ENCODE data around the gene ADRA1B.
"Not testable (repeated sequence)": the region's sequence is repeated elsewhere in the genome, so short reads cannot be mapped to it uniquely, and the experiment has no call there.

Gene ADRA1B

DNA sequence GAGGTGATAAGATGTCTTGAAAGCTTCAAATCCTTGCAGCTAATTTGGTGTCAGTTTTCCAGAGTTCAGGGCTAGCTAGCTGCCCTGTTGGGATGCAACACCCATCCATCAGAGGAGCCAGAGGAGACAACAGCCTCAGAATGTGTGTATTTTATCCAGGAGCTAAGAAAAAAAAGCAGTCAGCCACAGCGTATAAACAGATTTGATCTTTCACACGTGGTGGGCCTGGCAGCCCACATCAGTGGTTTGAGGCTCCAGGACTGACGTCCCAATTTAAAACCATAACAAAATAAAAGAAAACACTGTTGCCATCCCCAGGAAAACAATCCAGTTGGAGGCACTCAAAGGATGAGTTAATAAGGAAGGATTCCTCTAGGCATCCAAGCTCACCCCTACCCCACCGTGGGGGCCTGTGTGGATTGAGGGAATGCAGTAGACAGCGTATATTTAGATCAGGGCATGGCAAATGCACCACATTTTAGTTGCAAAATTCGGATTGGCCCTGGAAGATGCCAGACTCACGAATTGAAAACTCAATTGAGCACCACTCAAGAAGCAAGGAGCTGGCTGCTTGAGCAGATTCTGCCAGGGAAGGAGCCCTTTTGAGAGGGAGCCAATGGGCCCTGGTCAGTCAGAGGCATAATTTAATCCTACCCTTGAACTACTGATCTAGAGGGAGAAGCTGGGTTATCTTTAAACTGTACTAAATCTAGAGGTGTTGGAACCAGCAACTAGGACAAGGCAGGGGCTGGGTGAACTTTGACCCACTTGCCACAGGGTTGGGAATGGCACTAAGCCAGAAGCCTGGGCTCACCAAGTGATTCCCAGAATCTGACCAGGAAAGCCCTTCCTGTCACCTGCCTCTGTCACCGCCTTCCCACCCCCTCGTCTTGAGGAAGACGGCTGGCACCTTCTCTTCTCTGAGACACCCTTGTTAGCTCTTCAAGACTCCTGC lies 17.5 kb downstream of the ADRA1B start:
- no peak for DNase-seq

- no peak for DNase-seq
Observed at GRCh38 chr5:159935946-159936345, 19.7 kb downstream of the ADRA1B start.

- no peak for DNase-seq
Observed at GRCh38 chr5:159936686-159937329, 20.5 kb downstream of the ADRA1B start.

DNA sequence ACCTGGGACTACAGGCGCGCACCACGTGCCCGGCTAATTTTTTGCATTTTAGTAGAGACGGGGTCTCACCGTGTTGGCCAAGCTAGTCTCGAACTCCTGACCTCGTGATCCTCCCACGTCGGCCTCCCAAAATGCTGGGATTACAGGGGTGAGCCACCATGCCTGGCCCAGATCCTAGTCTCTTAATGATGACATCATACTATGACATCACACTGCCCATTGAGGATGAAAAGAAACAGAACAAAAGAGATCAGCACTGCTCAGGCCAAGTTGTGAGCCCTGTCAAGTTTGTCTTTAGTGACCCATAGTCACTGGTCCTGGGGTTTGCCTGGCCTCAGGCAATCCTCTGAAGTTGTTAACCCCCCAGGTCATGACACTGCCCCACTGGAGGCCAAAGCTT lies 21.3 kb downstream of the ADRA1B start:
- DNase-seq = no peak

- no peak for DNase-seq
Observed at GRCh38 chr5:159943326-159943725, 27.0 kb downstream of the ADRA1B start.

GRCh38 chr5:159944056-159944600 lies 27.8 kb downstream of the ADRA1B start:
- no peak for DNase-seq

DNA sequence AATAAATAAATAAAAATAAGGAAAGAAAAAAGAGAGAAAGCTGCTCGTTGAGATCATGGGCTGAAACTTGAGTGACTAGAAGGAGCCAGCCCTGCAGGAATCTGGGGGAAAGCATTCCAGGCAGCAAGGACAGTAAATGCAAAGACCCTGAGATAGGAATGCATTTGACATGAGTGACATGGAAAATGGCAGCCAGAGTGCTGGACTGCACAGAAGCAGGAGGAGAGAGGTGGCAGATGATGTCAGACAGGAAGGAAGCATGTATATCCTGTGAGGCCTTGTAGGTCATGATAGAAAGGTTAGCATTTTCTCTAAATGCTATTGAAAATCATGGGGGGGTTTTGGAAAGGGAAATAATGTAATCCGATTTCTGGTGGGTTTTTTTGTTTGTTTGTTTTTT lies 29.1 kb downstream of the ADRA1B start:
- no peak for DNase-seq

- DNase-seq = no peak
Observed at GRCh38 chr5:159947708-159948358, 31.6 kb downstream of the ADRA1B start.

DNA sequence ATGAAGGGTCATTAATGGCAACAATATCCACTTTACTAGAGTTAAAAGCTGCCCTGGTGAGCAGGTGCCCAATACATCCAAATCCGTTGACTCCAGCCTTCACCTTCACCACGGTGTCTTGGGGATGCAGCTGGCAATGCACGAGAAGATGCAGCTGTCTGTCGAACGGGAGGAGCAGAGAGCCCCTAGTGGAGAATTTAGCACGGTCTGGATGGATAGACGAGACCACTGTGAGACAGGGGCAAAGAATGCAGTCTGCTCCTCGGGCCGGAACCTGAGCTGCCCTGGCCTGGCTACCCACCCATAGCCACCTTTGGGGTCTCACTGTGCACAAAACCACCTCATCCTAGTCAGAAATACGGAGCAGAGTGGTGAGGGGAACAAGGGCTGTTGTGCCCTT lies 35.1 kb downstream of the ADRA1B start:
- no peak for DNase-seq

DNA sequence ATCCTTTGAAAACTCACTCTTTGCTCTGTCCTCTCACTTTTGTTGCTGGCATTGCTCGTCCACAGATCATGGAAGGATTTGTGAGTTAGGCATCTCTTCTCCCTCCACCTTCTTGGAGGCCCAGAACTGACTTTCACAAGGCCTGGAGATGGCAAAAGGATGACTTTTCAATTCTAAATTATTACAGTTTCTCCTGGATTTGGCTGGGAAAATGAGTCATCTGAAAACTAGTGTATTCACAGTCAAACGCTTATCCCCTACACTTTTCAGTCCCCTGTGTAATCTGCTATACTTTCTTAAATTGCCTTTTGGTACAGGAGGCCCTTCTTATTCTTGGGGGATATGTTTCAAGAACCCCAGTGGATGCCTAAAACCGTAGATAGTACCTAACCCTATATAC lies 35.6 kb downstream of the ADRA1B start:
- no peak for DNase-seq

GRCh38 chr5:159953609-159954008 lies 37.3 kb downstream of the ADRA1B start:
- no peak for DNase-seq

DNA sequence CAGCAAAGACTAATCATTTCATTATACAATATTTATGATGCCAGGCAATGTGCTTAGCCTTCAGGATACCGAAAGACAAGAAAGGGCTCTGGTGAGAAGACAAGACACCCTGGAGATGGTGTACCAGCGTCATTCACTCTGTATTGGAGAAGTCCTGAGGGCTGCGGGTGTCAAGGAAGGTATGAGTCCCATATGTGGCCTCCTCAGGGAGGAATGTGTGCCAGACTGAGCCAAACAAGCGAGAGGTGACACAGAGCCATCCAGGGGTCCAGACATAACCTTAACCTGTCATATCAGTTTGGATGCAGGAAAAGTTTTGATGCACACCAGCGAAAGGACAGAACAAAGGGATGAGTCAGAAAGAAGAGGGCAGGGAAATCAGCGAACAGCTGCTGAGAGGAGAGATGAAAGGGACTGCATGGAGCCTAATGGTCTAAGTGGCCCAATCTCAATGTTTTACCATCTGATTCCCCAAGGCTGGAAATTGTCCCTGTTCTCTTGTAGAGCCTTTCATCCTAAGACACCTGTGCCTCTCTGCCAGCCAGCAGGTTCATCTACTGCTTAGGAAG lies 38.9 kb downstream of the ADRA1B start:
- no peak for DNase-seq

- no peak for DNase-seq
Observed at GRCh38 chr5:159956074-159956473, 39.8 kb downstream of the ADRA1B start.

DNA sequence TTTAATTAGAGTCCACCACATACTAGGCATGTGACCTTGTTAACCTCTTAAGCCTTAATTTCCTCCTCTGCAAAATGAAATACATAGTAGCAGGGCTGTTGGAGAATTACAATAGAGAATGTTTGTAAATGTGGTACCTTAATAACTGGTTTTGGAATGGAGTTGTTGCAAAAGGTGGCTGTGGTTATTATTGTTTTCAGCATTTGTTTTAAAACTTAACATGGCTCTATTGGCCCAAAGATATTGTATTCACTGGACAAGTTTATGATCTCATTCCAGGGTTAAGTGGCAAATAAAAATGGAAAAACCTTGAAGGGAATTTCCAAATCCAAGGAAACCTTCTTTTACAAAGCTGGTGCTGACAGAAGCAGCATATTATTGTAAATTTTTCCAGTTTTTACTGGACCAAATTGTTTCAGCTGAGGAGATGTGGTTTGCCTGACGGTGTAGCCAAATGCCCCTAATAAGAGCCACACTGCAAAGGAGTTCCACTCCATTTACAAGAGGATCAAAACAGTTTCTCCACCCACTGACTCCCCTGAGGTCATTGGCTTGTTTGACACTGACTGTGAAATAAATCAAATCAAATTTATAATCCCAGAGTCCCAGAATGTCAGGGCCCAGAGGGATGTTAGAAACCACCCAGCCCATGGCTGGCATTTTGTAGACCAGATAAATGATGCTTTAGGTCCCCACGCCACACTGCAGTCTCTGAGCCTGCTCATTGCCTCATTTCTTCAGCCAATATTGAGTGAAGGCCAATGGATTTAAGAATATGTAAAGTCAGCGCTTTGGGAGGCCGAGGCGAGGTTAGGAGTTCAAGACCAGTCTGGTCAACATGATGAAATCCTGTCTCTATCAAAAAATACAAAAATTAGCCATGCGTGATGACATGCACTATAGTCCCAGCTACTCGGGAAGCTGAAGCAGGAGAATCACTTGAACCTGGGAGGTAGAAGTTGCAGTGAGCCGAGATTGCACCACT lies 45.2 kb downstream of the ADRA1B start:
- no peak for DNase-seq

DNA sequence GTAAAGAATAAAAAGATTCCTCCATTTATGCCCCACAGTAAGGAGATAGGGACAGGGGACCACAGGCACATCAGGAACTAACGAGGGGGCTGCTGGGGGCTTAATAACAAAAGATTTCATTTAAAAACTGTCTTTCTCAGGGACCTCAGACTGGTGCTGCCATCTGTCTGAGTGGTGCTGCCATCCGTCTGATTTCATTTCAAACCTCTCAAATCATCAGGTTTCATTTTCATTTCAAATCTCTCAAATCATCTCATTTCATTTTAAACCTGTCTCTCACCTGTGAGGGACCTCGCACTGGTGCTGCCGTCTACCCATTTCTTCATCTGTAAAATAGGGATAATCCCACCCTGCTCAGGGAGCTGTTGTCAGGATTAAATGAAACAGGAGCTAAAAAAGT lies 45.9 kb downstream of the ADRA1B start:
- DNase-seq = no peak

GRCh38 chr5:159963935-159964334 lies 47.7 kb downstream of the ADRA1B start:
- DNase-seq = no peak

- no peak for DNase-seq
Observed at GRCh38 chr5:159965031-159965837, 49.0 kb downstream of the ADRA1B start.

GRCh38 chr5:159965838-159966128 lies 49.5 kb downstream of the ADRA1B start:
- DNase-seq = not testable (repeated sequence)

DNA sequence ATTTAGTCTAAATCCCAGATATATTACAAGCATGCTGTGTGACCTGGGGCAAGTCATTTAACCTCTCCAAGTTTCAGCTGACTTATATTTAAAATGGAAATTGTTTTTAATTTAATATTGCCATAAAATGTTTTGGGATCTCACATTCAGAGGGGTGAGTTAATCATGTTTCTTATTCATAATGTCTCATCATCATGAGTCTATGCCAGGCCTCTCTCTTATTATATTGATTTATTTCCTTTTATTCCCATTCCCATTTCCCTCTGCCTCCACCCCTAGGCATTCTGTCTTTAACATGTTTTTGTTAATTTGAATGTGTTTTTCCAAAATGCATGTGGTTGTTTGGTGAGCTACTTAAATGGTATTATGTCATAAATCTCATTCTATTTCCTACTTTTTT lies 53.7 kb downstream of the ADRA1B start:
- DNase-seq = no peak

DNA sequence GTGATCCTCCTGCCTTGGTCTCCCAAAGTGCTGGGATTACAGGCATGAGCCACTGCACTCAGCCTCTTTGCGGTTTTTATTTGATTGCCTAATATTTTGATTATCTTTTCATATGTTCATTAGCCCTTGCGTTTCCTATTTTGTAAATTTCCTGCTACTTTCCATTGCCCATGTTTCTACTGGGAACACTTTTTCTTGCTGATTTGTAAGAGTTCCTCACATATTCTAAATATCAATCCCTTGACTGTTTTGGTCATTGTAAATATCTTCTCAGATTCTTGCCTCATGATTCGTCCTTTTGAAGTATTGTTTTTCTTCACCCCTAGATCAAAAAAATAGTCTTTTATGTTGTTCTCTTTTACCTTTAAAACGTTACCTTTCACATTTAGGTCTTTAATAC lies 54.8 kb downstream of the ADRA1B start:
- DNase-seq = no peak

DNA sequence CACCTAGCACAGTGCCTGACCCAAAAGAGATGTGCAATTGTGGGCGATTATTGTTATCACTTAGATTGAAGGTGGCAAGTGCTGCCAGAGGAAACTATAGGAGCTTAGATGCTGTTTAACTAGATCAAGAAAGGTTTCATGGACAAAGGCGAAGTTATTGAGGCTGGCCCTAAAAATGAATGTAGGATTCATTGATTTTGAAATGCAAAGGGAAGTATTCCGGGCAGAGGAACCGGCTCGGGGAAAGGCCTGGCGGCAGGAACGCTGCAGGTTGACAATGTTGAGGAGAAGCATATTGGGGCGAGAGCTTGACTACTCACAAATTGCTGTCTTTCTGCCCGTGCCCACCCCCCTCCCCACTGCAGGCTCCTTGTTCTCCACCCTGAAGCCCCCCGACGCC lies 55.2 kb downstream of the ADRA1B start:
- no peak for DNase-seq
